Osteoblast (primary cell): ENCODE results near the gene PLD4. TPM values are rescaled to one million over a fixed set of nuclear protein-coding genes. Genes with fewer than 3 reads are reported as not detected.
"Not testable (repeated sequence)": the region's sequence is repeated elsewhere in the genome, so short reads cannot be mapped to it uniquely, and the experiment has no call there.

Source experiments
- DNase-seq: peaks from one replicate; pipeline ENCODE4 v3.0.0; 2011; ENCODE audit warnings: low spot score, mixed read lengths; ENCODE audit not compliant: insufficient read length; ENCODE audit errors: missing footprints
- H2AFZ ChIP-seq: 2 replicates; pipeline ENCODE4 v1.6.0; 2011; ENCODE audit warnings: mild to moderate bottlenecking, low read length
- H3K27ac ChIP-seq: 2 replicates; pipeline ENCODE4 v1.5.1; 2011; ENCODE audit warnings: mild to moderate bottlenecking, low read depth, low read length, moderate library complexity
- H3K27me3 ChIP-seq: 2 replicates; pipeline ENCODE4 v1.6.0; 2012; ENCODE audit warnings: mild to moderate bottlenecking, control low read depth, inconsistent platforms, low read length, moderate library complexity; ENCODE audit not compliant: insufficient read depth
- H3K36me3 ChIP-seq: 2 replicates; pipeline ENCODE4 v1.5.1; 2011; ENCODE audit warnings: mild to moderate bottlenecking, low read length, control low read depth, moderate library complexity; ENCODE audit not compliant: insufficient read depth
- H3K4me1 ChIP-seq: 2 replicates; pipeline ENCODE4 v1.5.1; 2011; ENCODE audit warnings: mild to moderate bottlenecking, low read length, control low read depth, moderate library complexity; ENCODE audit not compliant: insufficient read depth
- H3K4me2 ChIP-seq: 2 replicates; pipeline ENCODE4 v1.6.0; 2011; ENCODE audit warnings: mild to moderate bottlenecking, low read length; ENCODE audit not compliant: insufficient read depth
- H3K4me3 ChIP-seq: fragments of 200-600 bp; sonication (generic); 3 replicates; pipeline ENCODE4 v1.5.1; 2012; ENCODE audit warnings: mild to moderate bottlenecking, low read length, inconsistent platforms; ENCODE audit not compliant: insufficient read depth
- H3K79me2 ChIP-seq: 2 replicates; pipeline ENCODE4 v1.6.0; 2012; ENCODE audit warnings: mild to moderate bottlenecking, low read length, control low read depth, inconsistent platforms; ENCODE audit not compliant: insufficient read depth
- H3K9me3 ChIP-seq: 2 replicates; pipeline ENCODE4 v1.5.1; 2011; ENCODE audit warnings: low read depth, low read length, control low read depth
- H4K20me1 ChIP-seq: 2 replicates; pipeline ENCODE4 v1.6.0; 2012; ENCODE audit warnings: mild to moderate bottlenecking, low read length, control low read depth; ENCODE audit not compliant: insufficient read depth
- CTCF ChIP-seq: IDR thresholded peaks from 2 replicates; pipeline ENCODE4 v1.5.1; 2011; ENCODE audit warnings: mild to moderate bottlenecking, low read depth, low read length, moderate library complexity; ENCODE audit errors: extremely low read depth
- total RNA-seq: library from RNA; depleted of rRNA; stranded (reverse); fragments of >200 nt; gene quantifications from 2 replicates; pipeline ENCODE4 v1.2.3, GENCODE V29; 2012

Gene PLD4
- total RNA-seq, 1 donor = not detected

GRCh38 chr14:104883681-104884361 is 40.9 kb upstream of the PLD4 start:
- Histone ChIP-seq H2AFZ (no peak overlapping the region), H3K4me1 (no peaks in the 10 kb centered on the region), H3K27ac (no peak overlapping the region), H3K9me3 (no peaks in the 10 kb centered on the region), H3K79me2 (no peaks in the 10 kb centered on the region), H3K4me3 (no peak overlapping the region), H3K27me3 (no peaks in the 10 kb centered on the region), H3K36me3 (peaks cover 11% of the 10 kb centered on the region), H4K20me1 (peaks cover 7% of the 10 kb centered on the region), H3K4me2 (no peak overlapping the region)
- TF ChIP-seq CTCF = no peak
- DNase-seq = peak; percentile 80

- peaks cover 11% of the 10 kb centered on the region for H3K36me3 ChIP-seq
- H3K79me2 ChIP-seq, H3K27ac ChIP-seq, H4K20me1 ChIP-seq, DNase-seq, H3K4me3 ChIP-seq, H3K9me3 ChIP-seq, H3K27me3 ChIP-seq, H3K4me2 ChIP-seq, H3K4me1 ChIP-seq, H2AFZ ChIP-seq: not testable (repeated sequence)
Observed at GRCh38 chr14:104884381-104884780, 40.3 kb upstream of the PLD4 start.

GRCh38 chr14:104885031-104885972 is 39.4 kb upstream of the PLD4 start:
- H3K4me3 ChIP-seq = no peak overlapping the region
- H3K27ac ChIP-seq = no peak overlapping the region
- no peaks in the 10 kb centered on the region for H3K27me3 ChIP-seq
- TF ChIP-seq CTCF = no peak
- H3K79me2 ChIP-seq = no peaks in the 10 kb centered on the region
- peaks cover 11% of the 10 kb centered on the region for H3K36me3 ChIP-seq
- no peak overlapping the region for H2AFZ ChIP-seq
- H3K9me3 ChIP-seq = no peaks in the 10 kb centered on the region
- peaks cover 3% of the 10 kb centered on the region for H4K20me1 ChIP-seq
- no peak overlapping the region for H3K4me2 ChIP-seq
- no peaks in the 10 kb centered on the region for H3K4me1 ChIP-seq
- peak; percentile 89 for DNase-seq

- peak; percentile 91 for DNase-seq
- Histone ChIP-seq H3K27me3 (no peaks in the 10 kb centered on the region), H3K79me2 (no peaks in the 10 kb centered on the region), H3K36me3 (peaks cover 11% of the 10 kb centered on the region), H3K27ac (no peak overlapping the region), H3K4me2 (no peak overlapping the region), H3K4me3 (no peak overlapping the region), H3K4me1 (no peaks in the 10 kb centered on the region), H4K20me1 (peaks cover 3% of the 10 kb centered on the region), H2AFZ (no peak overlapping the region), H3K9me3 (no peaks in the 10 kb centered on the region)
- TF ChIP-seq CTCF = no peak
Observed at GRCh38 chr14:104885973-104886689, 38.5 kb upstream of the PLD4 start.
